GM12873 (cell line): ENCODE results near the gene EFNA1.

Experiments used
- CTCF ChIP-seq: IDR thresholded peaks from 2 replicates; pipeline ENCODE4 v1.5.1; 2012; ENCODE audit warnings: low read depth, mild to moderate bottlenecking, moderate library complexity, low read length, control low read depth; ENCODE audit not compliant: insufficient read depth; ENCODE audit errors: missing control alignments

The EFNA1 gene

GRCh38 chr1:155128755-155129473, 1.2 kb downstream of the EFNA1 start:
- TF ChIP-seq CTCF: no peak

DNA sequence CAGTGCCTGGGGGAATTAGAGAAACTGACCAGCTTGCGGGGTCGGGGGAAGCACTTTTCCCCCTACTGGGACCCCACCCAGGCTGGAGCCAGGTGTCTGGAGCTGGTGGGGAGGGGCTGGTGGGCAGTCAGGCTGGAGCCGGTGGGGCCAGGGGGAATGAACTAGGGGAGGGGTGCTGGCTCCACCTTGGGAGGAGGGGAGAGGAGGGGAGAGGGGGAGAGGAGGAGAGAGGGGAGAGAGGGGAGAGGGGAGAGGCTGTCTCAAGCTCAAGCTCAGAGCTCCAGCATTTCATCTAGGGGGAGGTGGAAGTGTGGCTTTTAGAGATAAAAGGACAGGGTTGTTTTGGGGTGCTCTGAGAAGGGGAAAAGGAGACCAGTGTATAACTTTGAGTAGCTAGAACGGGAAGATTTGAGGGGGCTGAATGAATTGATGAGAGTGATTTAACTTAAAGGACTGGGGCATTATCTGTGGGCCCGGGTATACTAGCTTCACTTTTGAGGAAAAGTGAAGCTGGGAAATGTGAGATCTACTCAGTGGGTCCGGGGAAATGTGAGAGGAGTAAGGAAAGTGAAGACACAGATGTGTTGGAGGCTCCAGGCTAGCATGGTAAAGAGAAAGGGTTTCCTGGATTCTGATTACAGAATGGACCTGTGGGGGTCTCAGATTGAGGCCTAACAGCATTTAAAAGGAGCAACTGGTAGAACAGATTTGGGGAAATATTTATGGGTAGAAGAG, 2.8 kb downstream of the EFNA1 start:
- TF ChIP-seq CTCF: no peak

DNA sequence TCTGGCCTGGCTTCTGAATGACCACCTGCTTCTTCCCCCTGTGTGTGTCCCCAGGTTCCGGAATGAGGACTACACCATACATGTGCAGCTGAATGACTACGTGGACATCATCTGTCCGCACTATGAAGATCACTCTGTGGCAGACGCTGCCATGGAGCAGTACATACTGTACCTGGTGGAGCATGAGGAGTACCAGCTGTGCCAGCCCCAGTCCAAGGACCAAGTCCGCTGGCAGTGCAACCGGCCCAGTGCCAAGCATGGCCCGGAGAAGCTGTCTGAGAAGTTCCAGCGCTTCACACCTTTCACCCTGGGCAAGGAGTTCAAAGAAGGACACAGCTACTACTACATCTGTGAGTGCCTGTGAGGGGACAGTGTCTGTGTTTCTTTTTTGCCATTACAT, 3.6 kb downstream of the EFNA1 start:
- TF ChIP-seq CTCF: no peak

DNA sequence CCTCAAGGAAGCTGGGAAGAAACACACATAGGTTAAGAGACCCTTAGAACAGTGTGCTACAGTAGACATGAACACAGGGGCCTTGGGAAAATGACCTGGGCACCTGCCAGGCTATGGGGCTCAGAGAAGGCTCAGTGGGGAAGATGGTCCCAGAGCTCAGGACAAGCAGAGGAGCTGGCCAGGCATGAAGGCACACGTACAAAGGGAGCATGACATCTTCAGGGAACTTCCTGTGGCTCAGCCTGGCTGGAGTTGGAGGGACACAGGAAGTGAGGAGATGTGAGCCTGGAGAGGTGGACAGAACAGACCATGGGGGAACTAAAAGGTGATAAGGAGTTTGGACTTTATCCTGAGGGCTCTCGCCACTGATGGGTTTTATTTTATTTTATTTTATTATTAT, 4.2 kb downstream of the EFNA1 start:
- no peak for TF ChIP-seq CTCF

DNA sequence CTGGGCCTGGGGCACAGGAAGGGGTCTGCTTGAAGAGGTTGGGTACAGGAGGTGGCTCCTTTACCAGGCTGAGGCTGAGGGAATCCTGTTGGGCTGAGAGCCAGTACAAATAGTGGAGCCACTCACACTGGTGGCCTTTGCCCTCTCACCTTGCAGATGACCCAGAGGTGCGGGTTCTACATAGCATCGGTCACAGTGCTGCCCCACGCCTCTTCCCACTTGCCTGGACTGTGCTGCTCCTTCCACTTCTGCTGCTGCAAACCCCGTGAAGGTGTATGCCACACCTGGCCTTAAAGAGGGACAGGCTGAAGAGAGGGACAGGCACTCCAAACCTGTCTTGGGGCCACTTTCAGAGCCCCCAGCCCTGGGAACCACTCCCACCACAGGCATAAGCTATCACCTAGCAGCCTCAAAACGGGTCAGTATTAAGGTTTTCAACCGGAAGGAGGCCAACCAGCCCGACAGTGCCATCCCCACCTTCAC, 6.2 kb downstream of the EFNA1 start:
- TF ChIP-seq CTCF: no peak

- TF ChIP-seq CTCF: no peak
Measured at GRCh38 chr1:155134322-155134721, 6.6 kb downstream of the EFNA1 start.

GRCh38 chr1:155134880-155135414, 7.3 kb downstream of the EFNA1 start:
- TF ChIP-seq CTCF: no peak
